ENCODE measurements around the gene CPAMD8.

CPAMD8 gene

DNA sequence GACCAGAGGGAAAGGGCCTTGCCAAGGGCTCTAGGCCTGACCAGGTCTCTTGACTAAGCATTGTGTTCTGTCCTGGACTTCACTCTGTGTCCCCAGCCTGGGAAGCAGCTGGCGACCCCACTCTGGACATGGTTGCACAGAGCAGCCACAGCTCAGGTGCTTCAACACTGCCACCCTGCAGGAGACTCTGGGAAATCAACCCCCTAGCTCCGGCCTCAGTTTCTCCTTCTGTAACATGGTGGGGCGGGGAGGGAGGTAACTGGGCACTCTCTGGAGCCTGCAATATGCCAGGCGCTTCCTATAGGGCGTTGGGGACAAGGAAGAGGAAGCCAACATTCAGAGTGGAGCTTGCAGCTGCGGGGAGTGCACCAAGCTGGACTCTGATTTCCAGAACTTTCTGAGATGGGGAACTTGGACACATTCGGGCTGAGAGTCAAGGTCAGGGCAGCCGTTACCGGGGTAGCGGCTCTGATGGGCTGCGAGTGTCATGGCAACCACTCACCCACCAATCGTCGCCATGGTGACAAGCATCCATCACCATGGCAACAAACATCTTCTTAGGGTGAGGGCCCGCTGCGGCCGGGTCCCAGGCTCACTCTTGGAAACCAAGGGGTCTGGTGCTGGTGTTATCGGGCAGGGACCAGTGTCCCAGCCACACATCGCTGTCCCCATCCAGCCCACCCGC, 125.0 kb downstream of the CPAMD8 start:
- no peak for DNase-seq
- in situ Hi-C loops (cut with MboI; ENCODE audit: low pct_unique_long_range_greater_than_20kb, low sequenced_read_pairs), result no loop called here

DNA sequence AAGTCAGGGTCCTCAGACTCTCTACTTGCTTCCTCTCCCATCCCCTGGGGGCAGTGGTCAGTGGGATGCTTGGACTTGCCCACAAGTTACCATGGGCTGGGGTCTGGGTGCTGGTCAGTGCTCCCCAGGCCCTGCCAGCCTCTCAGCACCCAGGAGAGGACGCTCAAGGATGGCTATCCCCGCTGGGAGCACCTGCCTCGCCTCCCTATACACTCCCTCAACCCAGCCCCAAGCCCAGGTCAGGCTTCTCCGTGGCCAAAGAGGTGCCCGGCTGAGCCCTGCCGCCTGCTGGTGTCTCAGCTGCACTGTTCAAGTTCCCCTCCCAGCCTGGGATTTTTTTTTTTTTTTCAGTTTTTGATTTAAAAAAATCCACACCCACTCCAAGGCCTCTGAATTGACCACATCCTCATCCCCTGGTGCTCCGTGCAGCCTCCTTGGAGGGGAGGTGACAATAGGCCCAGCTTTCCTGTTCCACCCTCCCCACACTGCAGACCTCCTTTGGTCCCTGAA, 127.0 kb downstream of the CPAMD8 start:
- in situ Hi-C loops (cut with MboI; ENCODE audit: low pct_unique_long_range_greater_than_20kb, low sequenced_read_pairs), result no loop called here
- DNase-seq, result peak; percentile 80

DNA sequence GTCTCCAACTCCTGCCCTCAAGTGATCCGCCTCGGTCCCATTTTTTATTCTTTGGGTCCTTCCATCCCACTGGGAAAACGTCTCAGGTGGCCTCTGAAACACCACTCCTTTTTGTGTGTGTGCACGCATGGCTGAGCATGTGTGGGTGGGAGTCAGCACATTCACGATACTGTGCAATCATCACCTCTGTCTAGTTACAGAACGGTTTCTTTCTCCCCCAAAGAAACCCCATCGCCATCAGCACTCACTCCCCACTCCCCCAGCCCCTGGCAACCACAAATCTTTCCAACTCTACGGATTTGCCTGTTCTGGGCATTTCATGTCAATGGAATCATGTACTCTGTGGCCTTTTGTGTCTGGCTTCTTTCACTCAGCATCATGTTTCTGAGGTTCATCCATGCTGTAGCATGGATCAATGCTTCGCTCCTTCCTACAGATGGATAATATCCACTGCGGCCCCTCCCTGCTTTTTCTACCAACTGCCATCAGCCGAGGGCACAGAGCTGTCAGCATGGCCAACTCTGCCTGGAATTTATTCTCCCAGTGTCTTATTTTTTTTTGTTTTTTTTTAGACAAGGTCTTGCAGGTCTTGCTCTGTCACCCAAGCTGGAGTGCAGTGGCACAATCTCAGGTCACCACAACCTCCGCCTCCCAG, 128.1 kb downstream of the CPAMD8 start:
- in situ Hi-C loops (cut with MboI; ENCODE audit: low pct_unique_long_range_greater_than_20kb, low sequenced_read_pairs), result no loop called here
- DNase-seq, result no peak

DNA sequence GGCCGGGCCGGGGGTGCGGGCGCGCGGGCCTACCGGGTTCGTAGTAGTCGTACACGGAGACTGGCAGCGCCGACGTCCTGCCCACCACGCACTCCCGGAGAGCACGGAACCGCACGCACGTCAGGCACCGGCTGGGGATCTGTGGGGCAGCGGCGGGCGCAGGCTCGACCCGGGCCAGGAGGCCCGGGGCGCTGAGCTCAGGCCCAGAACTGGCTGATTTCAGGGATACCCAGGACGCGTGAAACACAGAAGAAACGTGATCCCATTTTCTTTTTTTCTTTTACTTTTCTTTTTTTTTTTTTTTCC, 128.8 kb downstream of the CPAMD8 start:
- in situ Hi-C loops (cut with MboI; ENCODE audit: low pct_unique_long_range_greater_than_20kb, low sequenced_read_pairs), result no loop called here
- no peak for DNase-seq

DNA sequence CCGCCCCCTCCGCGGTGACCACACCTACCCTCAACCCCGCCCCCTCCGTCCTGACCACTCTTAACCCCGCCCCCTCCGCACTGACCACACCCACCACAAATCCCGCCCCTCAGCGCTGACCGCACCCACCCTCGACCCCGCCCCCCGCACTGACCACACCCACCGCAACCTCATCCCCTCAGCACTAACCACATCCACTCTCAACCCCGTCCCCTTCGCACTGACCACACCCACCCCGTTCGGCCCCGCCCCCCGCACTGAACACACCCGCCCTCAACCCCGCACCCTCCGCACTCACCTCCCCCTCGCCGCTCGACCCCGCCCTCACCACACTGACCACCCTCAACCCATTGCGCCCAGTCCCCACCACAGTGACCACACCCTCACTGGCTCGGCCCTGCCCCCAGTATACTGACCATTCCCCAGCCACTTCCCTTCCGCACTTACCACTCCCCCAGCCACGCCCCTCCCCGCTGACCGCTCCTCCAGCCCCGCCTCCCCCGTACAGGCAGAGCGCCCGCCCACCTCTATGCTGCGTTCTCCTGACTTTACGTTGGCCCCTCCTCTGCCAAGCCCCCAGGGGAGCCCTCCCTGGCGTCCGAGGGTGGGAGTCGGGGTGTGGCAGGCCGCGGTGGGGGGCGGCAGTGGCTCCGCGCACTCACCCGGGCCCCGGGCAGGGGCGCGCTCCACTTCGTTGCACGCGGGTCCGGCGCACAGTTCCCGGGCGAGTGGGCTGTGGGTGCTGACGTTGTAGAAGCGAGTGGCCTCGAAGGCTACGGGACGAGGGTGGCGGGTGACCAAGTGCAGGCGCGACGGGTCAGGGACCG, 129.4 kb downstream of the CPAMD8 start:
- DNase-seq, result no peak
- in situ Hi-C loops (cut with MboI; ENCODE audit: low pct_unique_long_range_greater_than_20kb, low sequenced_read_pairs), result no loop called here

DNA sequence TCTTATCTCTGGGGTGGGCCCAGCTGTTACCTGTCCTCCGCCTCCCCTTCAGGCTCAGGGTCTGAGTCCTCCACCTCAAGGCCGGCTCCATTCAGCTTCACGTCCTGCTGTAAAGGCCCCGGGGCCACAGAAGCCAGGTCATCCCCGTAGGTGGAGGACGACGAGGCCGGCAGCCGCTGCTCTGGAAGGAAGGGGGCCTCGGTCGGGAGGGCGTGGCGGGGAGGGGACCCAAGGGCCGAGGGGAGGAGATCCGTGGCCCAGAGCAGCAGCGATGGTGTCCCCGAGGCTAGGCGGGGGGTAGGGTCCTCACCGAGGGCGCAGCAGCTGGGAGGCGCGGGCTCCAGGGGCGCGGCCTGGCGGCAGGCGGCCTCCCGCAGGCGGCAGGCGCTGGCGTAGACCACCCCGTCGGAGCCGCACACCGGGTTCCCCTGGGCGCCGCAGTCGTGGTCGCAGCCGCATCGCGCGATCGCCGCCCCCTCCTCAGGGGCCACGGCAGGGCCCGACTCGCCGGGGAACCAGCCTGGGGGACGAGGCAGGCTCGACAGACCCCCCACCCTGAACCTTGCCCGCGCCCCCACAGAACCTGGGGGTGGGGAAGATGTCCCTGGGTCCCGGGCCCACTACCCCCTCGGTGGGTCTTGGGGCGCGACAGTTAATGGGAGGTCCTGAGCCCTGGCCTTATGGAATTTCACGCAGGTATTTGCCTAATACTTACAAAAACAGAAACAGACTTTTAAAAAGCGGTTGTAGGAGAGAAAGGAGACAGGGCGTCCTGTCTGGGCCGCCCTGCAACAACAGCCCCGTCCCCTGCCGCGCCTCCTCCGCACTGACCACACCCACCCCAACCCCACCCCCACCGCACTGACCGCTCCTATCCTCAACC, 130.2 kb downstream of the CPAMD8 start:
- in situ Hi-C loops (cut with MboI; ENCODE audit: low pct_unique_long_range_greater_than_20kb, low sequenced_read_pairs), result no loop called here
- DNase-seq, result no peak

DNA sequence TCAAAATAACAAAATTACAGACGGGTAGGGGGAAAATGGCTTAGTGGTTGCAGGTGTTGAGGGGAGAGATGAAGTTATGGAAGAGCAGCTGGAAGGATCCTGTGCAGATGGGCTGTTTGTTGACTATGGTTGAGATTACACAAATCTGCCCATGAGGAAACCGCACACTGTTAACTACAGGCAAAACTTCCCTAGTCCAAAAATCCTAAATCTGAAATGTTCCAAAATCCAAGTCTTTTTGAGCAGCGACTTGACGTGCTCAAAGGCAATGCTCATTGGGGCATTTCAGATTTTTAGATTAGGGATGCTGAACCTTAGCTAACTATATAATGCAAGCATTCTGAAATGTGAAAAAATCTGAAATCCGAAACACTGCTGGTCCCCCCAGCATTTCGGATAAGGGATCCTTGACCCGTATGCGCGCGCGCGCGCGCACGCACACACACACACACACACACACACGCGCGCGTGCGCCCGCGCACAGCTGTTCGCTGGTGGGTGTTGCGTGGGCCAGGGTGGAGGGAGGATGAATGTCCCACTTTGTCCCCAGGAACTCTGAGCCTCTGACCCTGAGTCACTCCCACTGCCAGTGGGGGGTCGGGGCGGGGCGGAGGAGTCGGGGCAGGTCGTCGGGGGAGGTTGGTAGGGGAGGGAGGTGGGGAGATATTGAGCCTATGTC, 131.0 kb downstream of the CPAMD8 start:
- in situ Hi-C loops (cut with MboI; ENCODE audit: low pct_unique_long_range_greater_than_20kb, low sequenced_read_pairs), result no loop called here
- no peak for DNase-seq

DNA sequence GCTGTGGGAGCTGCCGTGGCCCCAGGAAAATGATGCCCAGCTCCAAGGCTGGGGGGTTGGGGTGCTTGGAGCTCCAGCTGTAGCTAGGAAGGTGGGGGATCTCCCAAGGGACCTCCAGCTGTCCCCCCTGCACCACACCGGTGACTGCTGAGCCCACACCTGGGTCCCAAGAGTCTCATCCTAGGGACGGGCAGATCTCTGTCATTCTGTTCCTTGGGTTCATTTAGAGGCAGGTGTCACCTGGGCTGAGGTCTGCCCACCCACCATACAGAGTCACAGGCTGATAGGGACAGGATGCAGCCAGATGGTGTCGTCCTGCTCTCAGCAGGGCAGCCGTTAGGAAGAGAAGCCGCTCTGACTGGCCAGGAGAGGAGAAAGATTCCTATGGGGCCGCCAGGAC, 132.5 kb downstream of the CPAMD8 start:
- in situ Hi-C loops (cut with MboI; ENCODE audit: low pct_unique_long_range_greater_than_20kb, low sequenced_read_pairs), result no loop called here
- no peak for DNase-seq

DNA sequence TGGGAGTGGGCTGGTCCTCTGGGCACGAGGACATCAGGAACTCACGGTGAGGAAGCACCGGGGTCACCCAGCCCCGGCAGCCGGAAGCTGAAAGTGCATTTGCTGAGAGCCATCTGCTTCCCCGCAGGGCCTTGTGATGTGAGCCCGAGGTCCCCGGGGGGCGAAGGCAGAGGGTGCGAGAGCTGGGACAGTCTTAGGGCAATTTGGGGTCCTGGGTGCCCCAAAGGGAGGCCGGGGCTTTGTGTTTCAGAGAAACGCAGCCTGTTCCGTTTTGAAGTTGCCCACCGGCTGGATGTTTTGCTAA, 133.0 kb downstream of the CPAMD8 start:
- in situ Hi-C loops (cut with MboI; ENCODE audit: low pct_unique_long_range_greater_than_20kb, low sequenced_read_pairs), result no loop called here

DNA sequence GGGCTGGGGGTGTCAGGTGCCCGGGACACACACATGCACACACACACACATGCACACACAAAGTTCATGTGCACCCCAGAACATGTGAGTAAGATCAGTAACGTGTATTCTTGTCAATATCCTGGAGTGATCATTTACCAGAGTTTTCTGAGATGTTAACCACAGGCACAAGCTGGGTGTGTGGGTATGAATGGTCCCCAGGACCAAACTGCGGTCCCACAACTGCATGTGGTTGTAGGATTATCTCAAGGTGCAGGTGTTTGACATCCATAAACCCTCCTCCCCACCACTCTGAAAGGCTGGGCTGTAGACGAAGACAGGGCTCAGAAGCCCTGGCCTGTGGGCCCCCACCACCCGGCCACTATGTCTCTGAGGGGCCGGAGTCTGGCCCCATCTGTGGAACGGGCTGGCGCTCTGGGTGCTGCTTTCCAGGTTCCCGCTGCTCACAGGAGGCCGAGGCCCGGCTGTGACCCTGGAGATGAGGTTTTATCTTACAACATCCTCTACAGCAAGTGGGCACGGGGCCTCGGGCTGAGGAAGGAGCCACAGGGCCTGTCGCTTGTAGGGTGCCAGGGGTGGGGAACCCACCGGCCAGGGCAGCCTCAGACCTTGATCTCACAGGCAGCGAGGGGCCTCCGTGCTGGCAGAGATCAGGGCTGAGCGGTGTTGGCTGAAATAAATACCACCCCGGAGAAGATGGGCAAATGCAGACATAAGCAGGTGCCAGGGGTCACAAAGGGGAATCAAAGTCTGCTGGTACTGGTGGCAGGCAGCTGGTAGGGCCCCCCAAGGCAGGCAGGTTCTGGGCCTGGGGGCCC, 133.5 kb downstream of the CPAMD8 start:
- DNase-seq, result no peak
- in situ Hi-C loops (cut with MboI; ENCODE audit: low pct_unique_long_range_greater_than_20kb, low sequenced_read_pairs), result no loop called here

More for the DNA sequence above, 133.0 kb downstream of the CPAMD8 start:
- DNase-seq, result no peak

DNA sequence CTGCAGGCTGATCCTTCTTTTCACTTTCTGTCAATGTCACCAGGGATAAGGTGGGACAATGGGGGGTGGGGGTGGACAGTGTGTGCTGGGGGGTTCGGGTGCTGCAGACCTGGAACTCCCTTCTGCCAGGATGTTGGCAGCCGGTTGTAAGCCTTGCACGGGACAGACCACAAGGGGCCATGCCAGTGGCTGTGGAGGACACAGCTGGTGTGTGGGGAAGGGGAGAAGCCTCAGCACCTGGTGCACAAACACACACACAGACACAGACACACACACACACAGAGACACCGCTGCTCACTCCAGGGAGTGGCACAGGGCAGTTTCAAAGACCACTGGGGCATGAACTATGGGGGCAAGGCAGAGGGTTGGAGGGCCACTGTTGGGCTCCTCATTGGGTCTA, 134.2 kb downstream of the CPAMD8 start:
- in situ Hi-C loops (cut with MboI; ENCODE audit: low pct_unique_long_range_greater_than_20kb, low sequenced_read_pairs), result no loop called here
- no peak for DNase-seq

DNA sequence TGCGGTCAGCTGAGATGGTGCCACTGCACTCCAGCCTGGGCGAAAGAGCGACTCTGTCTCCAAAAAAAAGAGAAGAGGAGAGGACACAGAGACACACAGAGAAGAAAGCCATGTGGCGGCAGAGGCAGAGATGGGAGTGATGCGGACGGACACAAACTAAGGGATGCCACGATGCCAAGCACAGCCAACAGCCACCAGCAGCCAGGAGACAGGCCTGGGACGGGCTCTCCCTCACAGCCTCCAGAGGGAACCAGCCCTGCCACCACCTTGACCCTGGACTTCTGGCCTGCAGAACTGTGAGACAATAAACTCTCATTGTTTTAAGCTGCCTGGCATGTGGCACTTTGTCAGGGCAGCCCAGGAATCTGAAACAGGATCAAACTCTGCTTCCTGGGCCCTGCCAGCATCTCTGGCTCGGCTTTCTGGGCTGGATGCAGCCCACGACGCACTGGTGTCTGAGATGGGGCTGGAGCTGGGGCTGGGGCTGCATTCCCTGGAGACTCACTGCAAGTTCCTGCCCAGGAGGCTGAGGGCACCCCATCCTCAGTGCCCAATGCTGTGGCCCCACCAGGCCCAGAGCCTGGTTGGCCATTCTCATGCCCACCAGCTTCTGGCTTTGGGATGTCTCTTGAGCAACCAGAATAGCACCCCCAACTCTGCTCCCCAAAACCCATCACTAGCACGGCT, 134.8 kb downstream of the CPAMD8 start:
- in situ Hi-C loops (cut with MboI; ENCODE audit: low pct_unique_long_range_greater_than_20kb, low sequenced_read_pairs), result no loop called here
- no peak for DNase-seq

DNA sequence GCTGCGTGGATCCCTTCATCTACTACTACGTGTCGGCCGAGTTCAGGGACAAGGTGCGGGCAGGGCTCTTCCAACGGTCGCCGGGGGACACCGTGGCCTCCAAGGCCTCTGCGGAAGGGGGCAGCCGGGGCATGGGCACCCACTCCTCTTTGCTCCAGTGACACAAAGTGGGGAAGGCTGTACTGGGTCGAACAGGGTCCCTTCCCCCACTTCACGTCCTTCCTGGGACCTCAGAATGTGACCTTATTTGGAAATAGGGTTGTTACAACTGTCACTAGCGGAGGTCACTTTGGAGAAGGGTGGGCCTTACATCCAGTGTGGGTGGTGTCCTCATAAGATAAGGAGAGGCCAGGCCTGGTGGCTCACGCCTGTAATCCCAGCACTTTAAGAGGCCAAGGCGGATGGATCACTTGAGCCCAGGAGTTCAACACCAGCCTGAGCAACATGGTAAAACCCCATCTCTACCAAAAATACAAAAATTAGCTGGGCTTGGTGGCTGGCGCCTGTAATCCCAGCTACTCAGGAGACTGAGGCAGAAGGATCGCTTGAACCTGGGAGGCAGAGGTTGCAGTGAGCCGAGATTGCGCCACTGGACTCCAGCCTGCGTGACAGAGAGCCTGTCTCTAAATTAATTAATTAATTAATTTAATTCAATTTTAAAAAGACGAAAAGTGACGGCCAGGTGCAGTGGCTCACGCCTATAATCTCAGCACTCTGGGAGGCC, 136.0 kb downstream of the CPAMD8 start:
- in situ Hi-C loops (cut with MboI; ENCODE audit: low pct_unique_long_range_greater_than_20kb, low sequenced_read_pairs), result no loop called here
- DNase-seq, result no peak

DNA sequence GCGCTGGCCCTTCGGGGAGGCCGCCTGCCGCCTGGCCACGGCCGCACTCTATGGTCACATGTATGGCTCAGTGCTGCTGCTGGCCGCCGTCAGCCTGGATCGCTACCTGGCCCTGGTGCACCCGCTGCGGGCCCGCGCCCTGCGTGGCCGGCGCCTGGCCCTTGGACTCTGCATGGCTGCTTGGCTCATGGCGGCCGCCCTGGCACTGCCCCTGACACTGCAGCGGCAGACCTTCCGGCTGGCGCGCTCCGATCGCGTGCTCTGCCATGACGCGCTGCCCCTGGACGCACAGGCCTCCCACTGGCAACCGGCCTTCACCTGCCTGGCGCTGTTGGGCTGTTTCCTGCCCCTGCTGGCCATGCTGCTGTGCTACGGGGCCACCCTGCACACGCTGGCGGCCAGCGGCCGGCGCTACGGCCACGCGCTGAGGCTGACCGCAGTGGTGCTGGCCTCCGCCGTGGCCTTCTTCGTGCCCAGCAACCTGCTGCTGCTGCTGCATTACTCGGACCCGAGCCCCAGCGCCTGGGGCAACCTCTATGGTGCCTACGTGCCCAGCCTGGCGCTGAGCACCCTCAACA, 136.6 kb downstream of the CPAMD8 start:
- in situ Hi-C loops (cut with MboI; ENCODE audit: low pct_unique_long_range_greater_than_20kb, low sequenced_read_pairs), result no loop called here
- DNase-seq, result no peak

DNA sequence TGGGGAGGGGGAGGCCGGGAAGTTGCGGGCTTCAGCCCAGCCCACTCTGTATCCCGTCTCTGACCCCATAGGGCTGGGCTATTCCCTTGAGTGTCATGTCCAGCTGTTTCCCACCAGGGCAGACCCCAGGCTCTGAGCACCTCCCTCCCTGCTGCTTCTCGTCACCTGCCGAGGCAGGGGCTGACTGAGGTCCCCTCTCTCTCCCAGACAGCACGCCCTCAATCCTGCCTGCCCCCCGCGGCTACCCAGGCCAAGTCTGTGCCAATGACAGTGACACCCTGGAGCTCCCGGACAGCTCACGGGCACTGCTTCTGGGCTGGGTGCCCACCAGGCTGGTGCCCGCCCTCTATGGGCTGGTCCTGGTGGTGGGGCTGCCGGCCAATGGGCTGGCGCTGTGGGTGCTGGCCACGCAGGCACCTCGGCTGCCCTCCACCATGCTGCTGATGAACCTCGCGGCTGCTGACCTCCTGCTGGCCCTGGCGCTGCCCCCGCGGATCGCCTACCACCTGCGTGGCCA, 137.2 kb downstream of the CPAMD8 start:
- in situ Hi-C loops (cut with MboI; ENCODE audit: low pct_unique_long_range_greater_than_20kb, low sequenced_read_pairs), result no loop called here
- DNase-seq, result no peak

DNA sequence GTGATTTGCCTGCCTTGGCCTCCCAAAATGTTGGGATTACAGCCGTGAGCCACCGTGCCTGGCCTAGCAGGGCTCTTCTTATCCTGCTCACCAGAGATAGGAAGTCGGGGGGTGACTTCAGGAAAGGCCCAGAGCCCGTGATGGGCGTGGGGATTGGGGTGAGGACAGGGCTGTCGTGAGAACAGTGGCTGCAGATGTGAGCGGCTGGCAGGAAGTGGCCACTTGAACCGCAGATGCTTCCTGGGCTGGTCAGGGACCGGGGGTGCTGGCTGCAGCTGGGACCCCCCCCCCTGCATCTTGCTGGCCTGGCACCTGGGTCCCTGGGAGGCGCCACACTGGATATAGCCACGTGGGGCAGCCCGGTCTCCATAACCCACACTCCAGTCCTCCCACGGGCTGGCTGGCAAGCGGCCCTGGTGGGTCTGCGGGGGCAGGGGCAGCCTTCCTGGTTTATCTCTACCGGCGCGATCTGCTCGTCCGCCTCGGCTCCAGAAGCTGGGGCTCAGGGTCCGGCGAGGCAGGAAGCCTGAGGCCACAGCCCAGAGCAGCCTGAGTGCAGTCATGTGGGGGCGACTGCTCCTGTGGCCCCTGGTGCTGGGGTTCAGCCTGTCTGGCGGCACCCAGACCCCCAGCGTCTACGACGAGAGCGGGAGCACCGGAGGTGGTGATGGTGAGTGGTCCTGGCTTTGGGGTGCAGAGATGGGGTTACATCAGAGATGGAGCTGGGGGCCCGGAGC, 137.8 kb downstream of the CPAMD8 start, which contains the start of gene F2RL3:
Gene F2RL3, plus strand, starts transcription at position 371 of the 737 bp plus-strand sequence. Its CDS starts 191 bp downstream, at position 562.
- in situ Hi-C loops (cut with MboI; ENCODE audit: low pct_unique_long_range_greater_than_20kb, low sequenced_read_pairs), result no loop called here
- DNase-seq, result peak; percentile 97
